Glutamatergic neuron (in vitro differentiated cells): ENCODE results near the gene METTL26. TPM values are rescaled to one million over a fixed set of nuclear protein-coding genes. Genes with fewer than 3 reads are reported as not detected.

Experiments
- DNase-seq: peaks from one replicate; pipeline ENCODE4 v3.0.0; 2022
- H3K27ac Mint-ChIP-seq: one replicate; pipeline ENCODE4 v1.8.0; 2020; ENCODE audit warnings: mild to moderate bottlenecking, mixed read lengths, inconsistent platforms; ENCODE audit not compliant: unreplicated experiment
- H3K27me3 Mint-ChIP-seq: one replicate; pipeline ENCODE4 v1.8.0; 2020; ENCODE audit warnings: mild to moderate bottlenecking, moderate library complexity, mixed read lengths, inconsistent platforms; ENCODE audit not compliant: unreplicated experiment
- H3K36me3 Mint-ChIP-seq: one replicate; pipeline ENCODE4 v1.8.0; 2020; ENCODE audit warnings: mild to moderate bottlenecking, mixed read lengths, inconsistent platforms; ENCODE audit not compliant: unreplicated experiment
- H3K4me1 Mint-ChIP-seq: one replicate; pipeline ENCODE4 v1.8.0; 2020; ENCODE audit warnings: mild to moderate bottlenecking, low read depth, mixed read lengths, inconsistent platforms; ENCODE audit not compliant: unreplicated experiment
- H3K4me3 Mint-ChIP-seq: one replicate; pipeline ENCODE4 v1.8.0; 2020; ENCODE audit warnings: mild to moderate bottlenecking, mixed read lengths, inconsistent platforms; ENCODE audit not compliant: unreplicated experiment
- H3K9me3 Mint-ChIP-seq: one replicate; pipeline ENCODE4 v1.8.0; 2020; ENCODE audit warnings: mild to moderate bottlenecking, moderate library complexity, mixed read lengths, inconsistent platforms; ENCODE audit not compliant: unreplicated experiment
- CTCF ChIP-seq: fragments of 200-600 bp; sonication (generic); IDR thresholded peaks from one replicate; pipeline ENCODE4 v1.5.0; 2021; ENCODE audit not compliant: partially characterized antibody, unreplicated experiment
- total RNA-seq: library from RNA; stranded (reverse); fragmentation: NEBNext Ultra II Directional; extraction: Animal tissue kit (Norgen Biotek cat#: 25700); gene quantifications from one replicate; pipeline ENCODE4 v1.2.1, GENCODE V29; 2021; ENCODE audit not compliant: unreplicated experiment

METTL26 gene
- total RNA-seq, 1 donor from 2014 or later: 63.6 TPM

DNA sequence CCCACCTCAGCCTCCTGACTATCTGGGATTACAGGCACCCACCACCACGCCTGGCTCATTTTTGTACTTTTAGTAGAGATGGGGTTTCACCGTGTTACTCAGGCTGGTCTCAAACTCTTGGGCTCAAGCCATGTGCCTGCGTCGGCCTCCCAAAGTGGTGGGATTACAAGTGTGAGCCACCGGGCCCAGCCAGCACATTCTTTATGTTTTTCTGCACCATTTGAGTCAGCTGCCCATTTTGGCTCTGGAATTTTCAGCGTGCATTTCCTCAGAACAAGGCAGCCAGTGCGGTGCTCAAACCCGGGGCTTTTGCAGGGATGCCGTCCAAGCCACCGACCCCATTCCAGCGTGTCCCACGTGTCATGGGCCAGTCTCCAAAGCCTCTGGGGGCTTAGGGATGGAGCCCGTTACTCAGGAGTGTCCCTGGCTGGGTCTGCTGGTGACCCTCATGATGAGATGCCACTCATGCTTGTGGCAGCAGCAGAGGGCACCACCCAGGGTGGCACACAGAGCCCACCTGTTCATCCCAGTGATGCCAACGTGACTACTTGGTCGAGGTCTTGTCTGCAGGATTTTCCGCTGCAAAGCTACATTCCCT, 50.0 kb downstream of the METTL26 start:
- Mint-ChIP-seq H3K4me3 (peak overlapping the region; percentile 42), H3K27ac (no peak overlapping the region), H3K4me1 (peaks cover 6% of the 10 kb centered on the region), H3K36me3 (peaks cover 6% of the 10 kb centered on the region), H3K27me3 (peaks cover 17% of the 10 kb centered on the region), H3K9me3 (peaks cover 18% of the 10 kb centered on the region)
- no peak for TF ChIP-seq CTCF
- no peak for DNase-seq

DNA sequence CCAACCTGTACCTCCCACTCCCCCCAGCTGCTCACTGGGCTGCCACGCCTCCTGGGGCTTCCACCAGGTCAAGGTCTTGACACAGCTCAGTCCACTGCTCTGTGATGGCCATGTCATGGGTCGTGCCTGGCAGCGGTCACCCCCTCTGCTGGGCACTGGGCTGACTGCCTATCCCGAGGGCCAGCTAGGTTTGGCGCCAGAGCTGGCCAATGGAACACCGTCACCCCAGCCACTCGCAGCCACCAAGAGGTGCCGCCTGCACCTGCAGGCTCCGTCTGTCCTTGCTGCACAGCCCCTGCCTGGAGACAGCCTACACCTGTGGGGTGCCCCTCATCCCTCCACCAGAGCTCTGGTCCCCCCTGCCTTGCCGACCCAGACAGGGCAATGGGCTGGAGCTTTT, 50.8 kb downstream of the METTL26 start:
- Mint-ChIP-seq H3K27me3 (peaks cover 11% of the 10 kb centered on the region), H3K4me1 (no peaks in the 10 kb centered on the region), H3K27ac (no peak overlapping the region), H3K4me3 (no peak overlapping the region), H3K36me3 (no peaks in the 10 kb centered on the region), H3K9me3 (peaks cover 12% of the 10 kb centered on the region)
- DNase-seq: no peak
- no peak for TF ChIP-seq CTCF

Other genes starting within 250 kb of the METTL26 start
- gene NME4, start 239.1 kb downstream of the METTL26 start, total RNA-seq: 82.6 TPM
- gene DECR2, start 234.4 kb downstream of the METTL26 start, total RNA-seq: 26.2 TPM
- gene RAB11FIP3, start 210.7 kb downstream of the METTL26 start, total RNA-seq: 103 TPM
- gene CAPN15, start 108.6 kb downstream of the METTL26 start, total RNA-seq: 56.1 TPM
- not detected for gene PRR35, start 75.9 kb downstream of the METTL26 start, total RNA-seq
- 3.4 TPM for gene NHLRC4, start 69.3 kb downstream of the METTL26 start, total RNA-seq
- 85.0 TPM for gene PIGQ, start 66.3 kb downstream of the METTL26 start, total RNA-seq
- 48.3 TPM for gene RAB40C, start 46.2 kb downstream of the METTL26 start, total RNA-seq
- 61.9 TPM for gene WFIKKN1, start 5.3 kb downstream of the METTL26 start, total RNA-seq
- 16.6 TPM for gene MCRIP2, start 5.5 kb upstream of the METTL26 start, total RNA-seq
- gene WDR90, start 13.1 kb upstream of the METTL26 start, total RNA-seq: 24.6 TPM
- gene RHOT2, start 31.8 kb upstream of the METTL26 start, total RNA-seq: 208 TPM
- 8.2 TPM for gene RHBDL1, start 39.4 kb upstream of the METTL26 start, total RNA-seq
- gene STUB1, start 44.1 kb upstream of the METTL26 start, total RNA-seq: 78.3 TPM
- 26.1 TPM for gene JMJD8, start 48.0 kb upstream of the METTL26 start, total RNA-seq
- gene WDR24, start 54.1 kb upstream of the METTL26 start, total RNA-seq: 19.9 TPM
- gene FBXL16, start 69.5 kb upstream of the METTL26 start, total RNA-seq: 85.1 TPM
- gene METRN, start 78.8 kb upstream of the METTL26 start, total RNA-seq: 134 TPM
- gene ANTKMT, start 84.8 kb upstream of the METTL26 start, total RNA-seq: 61.1 TPM
- gene CCDC78, start 90.1 kb upstream of the METTL26 start, total RNA-seq: 18.9 TPM
- gene HAGHL, start 90.8 kb upstream of the METTL26 start, total RNA-seq: 31.7 TPM
- 49.5 TPM for gene CIAO3, start 104.7 kb upstream of the METTL26 start, total RNA-seq
- not detected for gene MSLN, start 124.4 kb upstream of the METTL26 start, total RNA-seq
- 28.5 TPM for gene RPUSD1, start 152.1 kb upstream of the METTL26 start, total RNA-seq
- gene CHTF18, start 152.3 kb upstream of the METTL26 start, total RNA-seq: 49.2 TPM
- gene GNG13, start 164.4 kb upstream of the METTL26 start, total RNA-seq: not detected